H1 (cell line): Measurements from ENCODE around the gene POLE. TPM values are rescaled to one million over a fixed set of nuclear protein-coding genes. Genes with fewer than 3 reads are reported as not detected.

Source experiments
- CTCF ChIA-PET: fragments of 300-600 bp; sonication (Branson Sonifier 250); formaldehyde crosslinking; loops from one replicate; lab custom pipeline; 2021; ENCODE audit not compliant: partially characterized antibody; lab: Charles Lee
- POLR2A ChIA-PET: fragments of 300-600 bp; sonication (Branson Sonifier 250); formaldehyde crosslinking; loops from one replicate; lab custom pipeline; 2021; ENCODE audit warnings: inconsistent platforms; ENCODE audit not compliant: partially characterized antibody; lab: Charles Lee
- DNase-seq, 2 experiments: peaks; one replicate each; pipeline versions ENCODE4 v3.0.0 to v3.0.0-alpha.2; 2010 to 2022; ENCODE audit warnings: low spot score in 2 of 2, low read depth in 1 of 2, mixed read lengths in 1 of 2
- FAIRE-seq: peaks from 2 replicates; lab custom pipeline; 2011; peaks lifted over from hg19 to GRCh38; lab: Jason Lieb, UNC
- H2AFZ ChIP-seq: 2 replicates; pipeline ENCODE4 v1.8.1; 2012; ENCODE audit warnings: low read length, inconsistent platforms
- H2AK5ac ChIP-seq: 2 replicates; pipeline ENCODE4 v1.6.1; 2013; ENCODE audit warnings: low read depth, low read length
- H2BK120ac ChIP-seq: replicated peaks from 2 replicates; pipeline ENCODE3; 2013; ENCODE audit warnings: low read depth, low read length, inconsistent platforms
- H2BK12ac ChIP-seq: 2 replicates; pipeline ENCODE4 v1.6.1; 2013; ENCODE audit warnings: low read depth, low read length
- H2BK15ac ChIP-seq: 2 replicates; pipeline ENCODE4 v1.6.1; 2013; ENCODE audit warnings: low read length
- H2BK20ac ChIP-seq: 2 replicates; pipeline ENCODE4 v1.6.1; 2013; ENCODE audit warnings: low read length
- H2BK5ac ChIP-seq: 2 replicates; pipeline ENCODE4 v1.6.1; 2013; ENCODE audit warnings: low read depth, low read length
- H3K14ac ChIP-seq: 2 replicates; pipeline ENCODE4 v1.6.1; 2013; ENCODE audit warnings: inconsistent platforms; ENCODE audit not compliant: insufficient read length
- H3K18ac ChIP-seq: 2 replicates; pipeline ENCODE4 v1.6.1; 2013; ENCODE audit warnings: low read length; ENCODE audit errors: extremely low read depth
- H3K23ac ChIP-seq: 2 replicates; pipeline ENCODE4 v1.6.1; 2013; ENCODE audit warnings: inconsistent platforms; ENCODE audit not compliant: insufficient read length
- H3K23me2 ChIP-seq: 2 replicates; pipeline ENCODE4 v1.6.1; 2013; ENCODE audit warnings: low read depth, low read length
- H3K27ac ChIP-seq: 2 replicates; pipeline ENCODE4 v1.6.1; 2011; ENCODE audit warnings: low read depth, low read length, inconsistent platforms
- H3K27me3 ChIP-seq, 4 experiments: replicated peaks in 1 of 4; 1 replicate in 1 of 4; 2 replicates in 3 of 4; pipeline versions ENCODE4 v1.6.1 to v1.8.1; 2011 to 2013; ENCODE audit warnings: low read length in 3 of 4, mild to moderate bottlenecking in 3 of 4, inconsistent platforms in 2 of 4, mixed read lengths in 2 of 4, moderate library complexity in 1 of 4; ENCODE audit not compliant: control insufficient read depth in 3 of 4, insufficient read depth in 3 of 4; ENCODE audit errors: extremely low read depth in 1 of 4
- H3K36me3 ChIP-seq, 4 experiments: 2 replicates each; pipeline versions ENCODE4 v1.6.1 to v1.8.1; 2011 to 2013; ENCODE audit warnings: mild to moderate bottlenecking in 4 of 4, low read length in 3 of 4, moderate library complexity in 2 of 4, control low read depth in 1 of 4, inconsistent platforms in 1 of 4; ENCODE audit not compliant: insufficient read depth in 4 of 4, control insufficient read depth in 2 of 4
- H3K4ac ChIP-seq: replicated peaks from 2 replicates; pipeline ENCODE3; 2013; ENCODE audit warnings: low read length, low read depth, mixed read lengths, inconsistent platforms; ENCODE audit not compliant: insufficient read length
- H3K4me1 ChIP-seq, 4 experiments: replicated peaks in 1 of 4; 1 replicate in 1 of 4; 2 replicates in 3 of 4; pipeline versions ENCODE4 v1.6.1 to v1.8.1; 2011 to 2013; ENCODE audit warnings: low read length in 3 of 4, inconsistent platforms in 2 of 4, mixed read lengths in 1 of 4; ENCODE audit not compliant: insufficient read depth in 4 of 4, control insufficient read depth in 3 of 4
- H3K4me2 ChIP-seq, 2 experiments: 2 replicates each; pipeline versions ENCODE4 v1.6.1 to v1.8.1; 2011 to 2013; ENCODE audit warnings: low read depth in 2 of 2, low read length in 2 of 2, control low read depth in 1 of 2, inconsistent platforms in 1 of 2, mild to moderate bottlenecking in 1 of 2; ENCODE audit not compliant: insufficient read depth in 1 of 2
- H3K4me3 ChIP-seq, 4 experiments: fragments of 200-600, 300-600 bp in 1 of 4; sonication (generic), shearing (Covaris generic), sonication (Bioruptor Twin) in 1 of 4; 2 replicates each; pipeline versions ENCODE4 v1.5.1 to v1.8.1; 2011 to 2016; ENCODE audit warnings: low read length in 4 of 4, low read depth in 3 of 4, control low read depth in 2 of 4, inconsistent platforms in 2 of 4, mild to moderate bottlenecking in 2 of 4, mixed read lengths in 1 of 4, moderate library complexity in 1 of 4; ENCODE audit not compliant: insufficient read depth in 2 of 4; ENCODE audit errors: extremely low read depth in 1 of 4
- H3K56ac ChIP-seq: replicated peaks from 2 replicates; pipeline ENCODE3; 2013; ENCODE audit warnings: low read depth, mild to moderate bottlenecking, mixed read lengths, low read length, inconsistent platforms; ENCODE audit not compliant: insufficient read length
- H3K79me1 ChIP-seq: 2 replicates; pipeline ENCODE4 v1.6.1; 2013; ENCODE audit warnings: low read depth, low read length, control low read depth
- H3K79me2 ChIP-seq, 2 experiments: 2 replicates each; pipeline versions ENCODE4 v1.6.1 to v1.8.1; 2012 to 2013; ENCODE audit warnings: low read length in 2 of 2, mild to moderate bottlenecking in 2 of 2, inconsistent platforms in 1 of 2; ENCODE audit not compliant: insufficient read depth in 2 of 2, control insufficient read depth in 1 of 2
- H3K9ac ChIP-seq, 4 experiments: replicated peaks in 1 of 4; 1 replicate in 1 of 4; 2 replicates in 3 of 4; pipeline versions ENCODE4 v1.6.1 to v1.8.1; 2011 to 2013; ENCODE audit warnings: low read depth in 3 of 4, low read length in 3 of 4, control low read depth in 2 of 4, mild to moderate bottlenecking in 2 of 4, moderate library complexity in 2 of 4, inconsistent platforms in 1 of 4; ENCODE audit errors: extremely low read depth in 1 of 4
- H3K9me3 ChIP-seq, 2 experiments: 2 replicates each; pipeline versions ENCODE4 v1.6.1 to v1.8.1; 2012 to 2013; ENCODE audit warnings: mild to moderate bottlenecking in 2 of 2, moderate library complexity in 2 of 2, control low read depth in 1 of 2, inconsistent platforms in 1 of 2, low read depth in 1 of 2, low read length in 1 of 2, mixed read lengths in 1 of 2; ENCODE audit not compliant: insufficient read depth in 2 of 2
- H4K20me1 ChIP-seq, 2 experiments: replicated peaks in 1 of 2; 2 replicates each; pipeline versions ENCODE3 to v1.8.1; 2011 to 2013; ENCODE audit warnings: inconsistent platforms in 2 of 2, low read length in 2 of 2, mild to moderate bottlenecking in 1 of 2; ENCODE audit not compliant: insufficient read depth in 2 of 2, control insufficient read depth in 1 of 2
- H4K5ac ChIP-seq: 2 replicates; pipeline ENCODE4 v1.6.1; 2013; ENCODE audit warnings: low read length, low read depth, mixed read lengths, inconsistent platforms; ENCODE audit not compliant: insufficient read length
- H4K8ac ChIP-seq: 2 replicates; pipeline ENCODE4 v1.8.0; 2013; ENCODE audit warnings: mild to moderate bottlenecking, moderate library complexity, low read length, inconsistent platforms; ENCODE audit not compliant: insufficient read depth; ENCODE audit errors: extremely low read depth
- H4K91ac ChIP-seq: replicated peaks from 2 replicates; pipeline ENCODE3; 2013; ENCODE audit warnings: low read length, mixed read lengths, inconsistent platforms; ENCODE audit not compliant: insufficient read length
- BCL11A ChIP-seq, 2 experiments: IDR thresholded peaks; one replicate each; pipeline ENCODE4 v1.6.1; 2011; ENCODE audit warnings: low read depth in 2 of 2, low read length in 2 of 2, mild to moderate bottlenecking in 2 of 2
- CEBPB ChIP-seq: IDR thresholded peaks from 2 replicates; pipeline ENCODE4 v1.6.1; 2012; ENCODE audit warnings: low read depth, low read length
- CREB1 ChIP-seq: IDR thresholded peaks from 2 replicates; pipeline ENCODE4 v1.6.1; 2012; ENCODE audit warnings: inconsistent platforms
- EZH2 ChIP-seq: fragments of 200-600 bp; sonication (generic); IDR thresholded peaks from 2 replicates; pipeline ENCODE4 v1.7.1; 2012; ENCODE audit warnings: low read depth, mild to moderate bottlenecking, moderate library complexity, low read length, inconsistent platforms; ENCODE audit not compliant: severe bottlenecking
- GTF2F1 ChIP-seq: IDR thresholded peaks from 2 replicates; pipeline ENCODE4 v1.6.1; 2012; ENCODE audit warnings: low read depth, low read length, improper control_type of control experiment, borderline replicate concordance
- KDM4A ChIP-seq: IDR thresholded peaks from one replicate; pipeline ENCODE4 v1.7.1; 2012; ENCODE audit warnings: low read depth, mild to moderate bottlenecking, moderate library complexity, low read length, inconsistent platforms; ENCODE audit not compliant: severe bottlenecking
- KDM5A ChIP-seq: fragments of 200-600 bp; IDR thresholded peaks from 2 replicates; pipeline ENCODE4 v1.7.1; 2012; ENCODE audit warnings: mild to moderate bottlenecking, low read length, inconsistent platforms, mixed read lengths
- MAFK ChIP-seq: IDR thresholded peaks from 2 replicates; pipeline ENCODE4 v1.6.1; 2012; ENCODE audit warnings: low read depth, mild to moderate bottlenecking, improper control_type of control experiment, low read length
- NANOG ChIP-seq: IDR thresholded peaks from 2 replicates; pipeline ENCODE4 v1.6.1; 2011; ENCODE audit warnings: low read length, low read depth, mild to moderate bottlenecking, inconsistent platforms; ENCODE audit not compliant: insufficient read depth, poor library complexity, severe bottlenecking
- NRF1 ChIP-seq: IDR thresholded peaks from 2 replicates; pipeline ENCODE4 v1.6.1; 2011; ENCODE audit warnings: mild to moderate bottlenecking, low read depth, low read length, improper control_type of control experiment
- POLR2A ChIP-seq, 2 experiments: IDR thresholded peaks; 1 replicate in 1 of 2; 2 replicates in 1 of 2; pipeline ENCODE4 v1.6.1; 2011; ENCODE audit warnings: low read depth in 2 of 2, low read length in 2 of 2, mild to moderate bottlenecking in 2 of 2; ENCODE audit errors: control extremely low read depth in 1 of 2
- RXRA ChIP-seq: IDR thresholded peaks from 2 replicates; pipeline ENCODE4 v1.6.1; 2011; ENCODE audit warnings: low read depth, mild to moderate bottlenecking, low read length, moderate library complexity; ENCODE audit not compliant: insufficient read depth
- WGBS, 2 experiments: shearing (Covaris generic) in 1 of 2; methylation state at CpG; one replicate each; pipeline versions ENCODE4 v1.1.6 to v1.1.7; 2013 to 2015; ENCODE audit warnings: low lambda C conversion rate in 2 of 2, mixed read lengths in 2 of 2, inconsistent platforms in 1 of 2, low coverage in 1 of 2, missing lambda C conversion rate in 1 of 2; ENCODE audit not compliant: insufficient replicate concordance in 2 of 2, insufficient coverage in 1 of 2, insufficient read length in 1 of 2; ENCODE audit errors: extremely low coverage in 1 of 2, missing lambda C conversion rate in 1 of 2; 5-methylcytosine and 5-hydroxymethylcytosine counted together
- polyA plus RNA-seq, 7 experiments: library from polyadenylated mRNA; depleted of rRNA in 3 of 7; stranded (reverse) in 5 of 7; unstranded in 2 of 7; fragments of >200 nt in 5 of 7; fragments of 200-250 nt in 2 of 7; gene quantifications; 1 replicate in 5 of 7; 2 replicates in 1 of 7; 4 replicates in 1 of 7; pipeline versions ENCODE4 v1.2.1 to v1.2.3, GENCODE V29; 2011 to 2013; ENCODE audit warnings: missing spikeins in 2 of 7, mixed read lengths in 2 of 7
- total RNA-seq: library from RNA; stranded (reverse); fragmentation: NEBNext Ultra II Directional; extraction: Animal tissue kit (Norgen Biotek cat#: 25700); gene quantifications from 2 replicates; pipeline ENCODE4 v1.2.1, GENCODE V29; 2021
- TF ChIP-seq, protein P1 (sequence below): IDR thresholded peaks from 2 replicates; pipeline ENCODE4 v1.6.1; 2011; ENCODE audit warnings: low read length, improper control_type of control experiment

Gene POLE
- total and polyA plus RNA-seq, 2 of the 8 experiments (the other 6 are each of a cell fraction or from before 2014, with no cell fraction given) = 59.7 to 115 TPM

DNA sequence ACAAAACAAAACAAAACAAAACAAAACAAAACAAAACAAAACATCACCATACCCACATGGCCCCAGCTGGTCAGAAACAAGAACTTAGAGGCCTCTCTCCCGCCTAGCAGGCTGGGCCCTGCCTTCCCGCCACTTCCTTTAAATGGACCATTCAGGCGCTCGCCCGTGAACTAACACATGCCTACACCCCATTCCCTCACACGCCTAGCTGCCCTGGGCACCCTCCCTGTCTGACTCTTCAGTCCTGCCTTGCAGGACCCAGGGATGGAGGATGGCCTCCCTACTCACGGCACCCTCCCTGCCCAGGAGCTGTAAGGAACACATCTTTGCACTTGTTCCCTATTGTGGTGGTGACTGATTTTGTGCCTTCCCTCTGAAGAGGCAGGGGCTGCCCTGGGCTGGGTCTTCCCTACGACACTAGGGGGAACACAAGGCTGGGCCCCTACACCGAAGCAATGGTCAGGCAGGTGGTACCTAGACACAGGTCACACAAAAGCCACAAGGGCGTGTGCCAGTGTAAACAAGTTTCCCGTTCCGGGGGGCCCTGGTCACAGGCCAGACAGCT lies 47.1 kb downstream of the POLE start:
- Histone ChIP-seq H2BK20ac (no peak overlapping the region), H2BK12ac (no peak overlapping the region), H2BK15ac (no peak overlapping the region), H4K5ac (no peak overlapping the region), H2BK5ac (0 out of 2 replicates have a peak overlapping the region, but pooled peaks have one; percentile 35), H3K27me3 (no peaks in the 10 kb centered on the region), H3K23me2 (no peaks in the 10 kb centered on the region), H2AFZ (no peak overlapping the region), H3K9ac (no peak overlapping the region), H3K27ac (no peak overlapping the region), H3K36me3 (peaks cover 37 to 76% (median 65%) of the 10 kb centered on the region in 4 experiments), H3K23ac (no peak overlapping the region), H4K20me1 (peaks cover 7 to 35% of the 10 kb centered on the region in 2 experiments), H2AK5ac (no peak overlapping the region), H4K8ac (peak overlapping the region; percentile 46; the same call in 1 of the 2 replicates), H3K18ac (no peak overlapping the region), H4K91ac (no peak overlapping the region), H2BK120ac (no peak overlapping the region), H3K14ac (no peak overlapping the region), H3K4ac (no peak overlapping the region), H3K4me1 (no peaks in the 10 kb centered on the region), H3K4me3 (no peak overlapping the region), H3K79me1 (no peaks in the 10 kb centered on the region; the same call in 1 of the 2 replicates), H3K9me3 (no peaks in the 10 kb centered on the region), H3K4me2 (no peak overlapping the region), H3K56ac (no peak overlapping the region), H3K79me2 (no peaks in the 10 kb centered on the region)
- CTCF ChIA-PET = interaction anchor here (1.0 to 9.3 kb wide), 4 partner anchors 8 to 25 kb away, joined by 3 to 61 read pairs (median 18); no protein-coding TSS in a partner anchor
- WGBS, 2 experiments = 88% methylated on average over 12 of the region's 12 CpGs; no CpG with 5 or more reads in 1 of the 2 experiments
- FAIRE-seq = no peak
- POLR2A ChIA-PET = interaction anchor here (1.8 kb wide), 1 partner anchor 12 kb away, joined by 7 read pairs; no protein-coding TSS in a partner anchor
- no peak for DNase-seq
- TF ChIP-seq NANOG (no peak), POLR2A (IDR thresholded peaks at IDR 0.05; ENCODE audit: control extremely low read depth in 1 of 2, low read depth in 2 of 2, low read length in 2 of 2) (no peak), CREB1 (no peak), KDM4A (no peak), BCL11A (IDR thresholded peaks at IDR 0.05; ENCODE audit: low read depth in 2 of 2, low read length in 2 of 2) (no peak), NRF1 (no peak), CEBPB (no peak), MAFK (no peak), RXRA (no peak), EZH2 (no peak), GTF2F1 (no peak), KDM5A (no peak)
- TF ChIP-seq, protein P1, sequence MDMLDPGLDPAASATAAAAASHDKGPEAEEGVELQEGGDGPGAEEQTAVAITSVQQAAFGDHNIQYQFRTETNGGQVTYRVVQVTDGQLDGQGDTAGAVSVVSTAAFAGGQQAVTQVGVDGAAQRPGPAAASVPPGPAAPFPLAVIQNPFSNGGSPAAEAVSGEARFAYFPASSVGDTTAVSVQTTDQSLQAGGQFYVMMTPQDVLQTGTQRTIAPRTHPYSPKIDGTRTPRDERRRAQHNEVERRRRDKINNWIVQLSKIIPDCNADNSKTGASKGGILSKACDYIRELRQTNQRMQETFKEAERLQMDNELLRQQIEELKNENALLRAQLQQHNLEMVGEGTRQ = no peak
